Panc1 (cell line): ENCODE results near the gene NDUFB2.

Source experiments
- CTCF ChIP-seq: fragments of 450-650 bp; IDR thresholded peaks from 2 replicates; pipeline ENCODE4 v1.5.1; 2017; ENCODE audit warnings: mild to moderate bottlenecking
- SIN3A ChIP-seq: IDR thresholded peaks from 2 replicates; pipeline ENCODE4 v1.6.1; 2012; ENCODE audit warnings: low read depth, mild to moderate bottlenecking, low read length, moderate library complexity, borderline replicate concordance; ENCODE audit not compliant: insufficient read depth
- TCF7L2 ChIP-seq: IDR thresholded peaks from 2 replicates; pipeline ENCODE4 v1.6.1; 2011; ENCODE audit warnings: mild to moderate bottlenecking, low read depth, low read length, inconsistent platforms

DNA sequence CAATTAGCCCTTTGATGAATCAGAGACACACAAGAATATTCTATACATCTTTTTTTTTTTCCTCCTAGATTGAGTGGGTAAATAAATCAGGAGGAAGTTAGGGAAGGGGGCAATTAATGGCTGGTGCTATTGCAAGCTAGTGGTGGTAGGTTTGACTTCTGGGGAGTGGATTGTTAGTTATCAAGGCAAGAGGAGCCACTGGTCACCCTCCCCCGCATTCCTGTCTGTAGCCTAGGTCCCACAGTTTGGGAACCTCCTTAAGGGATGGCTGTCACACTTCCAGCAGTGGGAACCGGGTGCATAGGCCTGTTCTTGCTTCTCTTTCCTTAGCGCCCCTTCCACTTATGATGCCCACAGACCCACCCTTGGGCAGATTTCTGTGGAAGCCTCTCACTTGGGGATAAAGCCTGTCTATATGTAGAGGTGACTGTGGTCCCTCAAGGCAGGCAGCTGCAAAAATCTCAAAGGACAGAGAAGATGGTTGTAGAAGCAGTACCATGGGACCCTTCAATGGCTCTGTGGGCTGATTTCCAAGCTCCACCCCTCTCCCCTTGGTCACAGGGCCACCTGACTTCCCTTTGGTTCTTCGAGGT is 26.1 kb upstream of the NDUFB2 start:
- TF ChIP-seq CTCF (no peak), TCF7L2 (no peak), SIN3A (no peak)
